ENCODE data around the gene MINDY4. TPM values are rescaled to one million over a fixed set of nuclear protein-coding genes. Genes with fewer than 3 reads are reported as not detected.
"Not testable (repeated sequence)": the region's sequence is repeated elsewhere in the genome, so short reads cannot be mapped to it uniquely, and the experiment has no call there.

Gene MINDY4
- total RNA-seq, 2 donors from 2014 or later: 8.1 to 31.9 TPM

- no peaks in the 10 kb centered on the region for H3K27me3 ChIP-seq (replicated peaks; ENCODE audit: insufficient read depth)
- DNase-seq (ENCODE audit: low spot score): no peak
- no peaks in the 10 kb centered on the region for H3K36me3 ChIP-seq
- 92% methylated on average over 9 of the region's 9 CpGs for WGBS
- H3K9me3 ChIP-seq: no peaks in the 10 kb centered on the region
- no peak overlapping the region for H3K27ac ChIP-seq
- H3K4me1 ChIP-seq (replicated peaks): no peaks in the 10 kb centered on the region
- intact Hi-C loops (cut with DNase I): no loop called here
- no peak overlapping the region for H3K4me3 ChIP-seq
- TF ChIP-seq CTCF (IDR thresholded peaks at IDR 0.05) (no peak), POLR2AphosphoS5 (IDR thresholded peaks at IDR 0.05) (no peak), POLR2A (IDR thresholded peaks at IDR 0.05) (no peak)
Observed at GRCh38 chr7:30805081-30805691, 34.0 kb downstream of the MINDY4 start.

GRCh38 chr7:30805931-30806330 lies 34.7 kb downstream of the MINDY4 start:
- Histone ChIP-seq H3K27me3 (replicated peaks; ENCODE audit: insufficient read depth) (no peaks in the 10 kb centered on the region), H3K9me3 (no peaks in the 10 kb centered on the region), H3K36me3 (no peaks in the 10 kb centered on the region), H3K27ac (no peak overlapping the region), H3K4me3 (no peak overlapping the region), H3K4me1 (replicated peaks) (no peaks in the 10 kb centered on the region)
- TF ChIP-seq POLR2AphosphoS5 (IDR thresholded peaks at IDR 0.05) (no peak), CTCF (IDR thresholded peaks at IDR 0.05) (no peak), POLR2A (IDR thresholded peaks at IDR 0.05) (no peak)
- no peak for DNase-seq (ENCODE audit: low spot score)
- 85% methylated on average over 6 of the region's 6 CpGs for WGBS
- intact Hi-C loops (cut with DNase I): no loop called here

- H3K9me3 ChIP-seq; H3K4me3 ChIP-seq; H3K27me3 ChIP-seq (replicated peaks; ENCODE audit: insufficient read depth); H3K36me3 ChIP-seq; H3K4me1 ChIP-seq (replicated peaks); DNase-seq (ENCODE audit: low spot score); H3K27ac ChIP-seq; intact Hi-C loops (cut with DNase I): not testable (repeated sequence)
- WGBS: 96% methylated on average over 8 of the region's 8 CpGs
Observed at GRCh38 chr7:30807477-30807876, 36.3 kb downstream of the MINDY4 start.

GRCh38 chr7:30807941-30808340 lies 36.7 kb downstream of the MINDY4 start:
- H3K27ac ChIP-seq; DNase-seq (ENCODE audit: low spot score); H3K4me1 ChIP-seq (replicated peaks); H3K4me3 ChIP-seq; H3K27me3 ChIP-seq (replicated peaks; ENCODE audit: insufficient read depth); H3K9me3 ChIP-seq; H3K36me3 ChIP-seq; intact Hi-C loops (cut with DNase I): not testable (repeated sequence)
- 92% methylated on average over 13 of the region's 13 CpGs for WGBS

- Histone ChIP-seq H3K36me3 (no peaks in the 10 kb centered on the region), H3K4me1 (replicated peaks) (no peaks in the 10 kb centered on the region), H3K9me3 (no peaks in the 10 kb centered on the region), H3K4me3 (no peak overlapping the region), H3K27me3 (replicated peaks; ENCODE audit: insufficient read depth) (no peaks in the 10 kb centered on the region), H3K27ac (no peak overlapping the region)
- WGBS: 93% methylated on average over 5 of the region's 5 CpGs
- TF ChIP-seq POLR2AphosphoS5 (IDR thresholded peaks at IDR 0.05): no peak
- TF ChIP-seq POLR2A (IDR thresholded peaks at IDR 0.05): no peak
- intact Hi-C loops (cut with DNase I): no loop called here
- DNase-seq (ENCODE audit: low spot score): no peak
Observed at GRCh38 chr7:30810986-30811385, 39.8 kb downstream of the MINDY4 start.

- H3K9me3 ChIP-seq: no peaks in the 10 kb centered on the region
- H3K27me3 ChIP-seq (replicated peaks; ENCODE audit: insufficient read depth): no peaks in the 10 kb centered on the region
- no peak for DNase-seq (ENCODE audit: low spot score)
- H3K4me1 ChIP-seq (replicated peaks): no peaks in the 10 kb centered on the region
- no peak for TF ChIP-seq POLR2A (IDR thresholded peaks at IDR 0.05)
- TF ChIP-seq POLR2AphosphoS5 (IDR thresholded peaks at IDR 0.05): no peak
- no peak for TF ChIP-seq CTCF (IDR thresholded peaks at IDR 0.05)
- H3K36me3 ChIP-seq: no peaks in the 10 kb centered on the region
- no peak overlapping the region for H3K27ac ChIP-seq
- intact Hi-C loops (cut with DNase I): no loop called here
- 95% methylated on average over 6 of the region's 6 CpGs for WGBS
- H3K4me3 ChIP-seq: no peak overlapping the region
Observed at GRCh38 chr7:30812676-30813075, 41.5 kb downstream of the MINDY4 start.
